Loucy (cell line): ENCODE data around the gene TEAD1.

Experiments used
- EZH2phosphoT487 ChIP-seq: fragments of 200-600 bp; IDR thresholded peaks from 2 replicates; pipeline ENCODE4 v1.6.1; 2018; ENCODE audit warnings: antibody characterized with exemption, mild to moderate bottlenecking, moderate library complexity, borderline replicate concordance
- TF ChIP-seq, protein P1 (sequence below): fragments of 200-600 bp; sonication (generic); conservative IDR thresholded peaks from 2 replicates; pipeline ENCODE4 v1.5.1; 2014; ENCODE audit warnings: mild to moderate bottlenecking, antibody characterized with exemption, low read length

- TF ChIP-seq, protein P1, sequence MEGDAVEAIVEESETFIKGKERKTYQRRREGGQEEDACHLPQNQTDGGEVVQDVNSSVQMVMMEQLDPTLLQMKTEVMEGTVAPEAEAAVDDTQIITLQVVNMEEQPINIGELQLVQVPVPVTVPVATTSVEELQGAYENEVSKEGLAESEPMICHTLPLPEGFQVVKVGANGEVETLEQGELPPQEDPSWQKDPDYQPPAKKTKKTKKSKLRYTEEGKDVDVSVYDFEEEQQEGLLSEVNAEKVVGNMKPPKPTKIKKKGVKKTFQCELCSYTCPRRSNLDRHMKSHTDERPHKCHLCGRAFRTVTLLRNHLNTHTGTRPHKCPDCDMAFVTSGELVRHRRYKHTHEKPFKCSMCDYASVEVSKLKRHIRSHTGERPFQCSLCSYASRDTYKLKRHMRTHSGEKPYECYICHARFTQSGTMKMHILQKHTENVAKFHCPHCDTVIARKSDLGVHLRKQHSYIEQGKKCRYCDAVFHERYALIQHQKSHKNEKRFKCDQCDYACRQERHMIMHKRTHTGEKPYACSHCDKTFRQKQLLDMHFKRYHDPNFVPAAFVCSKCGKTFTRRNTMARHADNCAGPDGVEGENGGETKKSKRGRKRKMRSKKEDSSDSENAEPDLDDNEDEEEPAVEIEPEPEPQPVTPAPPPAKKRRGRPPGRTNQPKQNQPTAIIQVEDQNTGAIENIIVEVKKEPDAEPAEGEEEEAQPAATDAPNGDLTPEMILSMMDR, result no peak
- no peak for TF ChIP-seq EZH2phosphoT487
Measured at GRCh38 chr11:12723421-12724300, 49.4 kb downstream of the TEAD1 start.
